HG03558 (cell line): ENCODE results near the gene SMCO4.

Source experiments
- ATAC-seq: cut with Tn5 transposase; IDR thresholded peaks from one replicate; pipeline ENCODE4 v1.9.1; 2021; ENCODE audit warnings: moderate number of reproducible peaks; ENCODE audit not compliant: unreplicated experiment; ENCODE audit errors: extremely low read depth

The SMCO4 gene

DNA sequence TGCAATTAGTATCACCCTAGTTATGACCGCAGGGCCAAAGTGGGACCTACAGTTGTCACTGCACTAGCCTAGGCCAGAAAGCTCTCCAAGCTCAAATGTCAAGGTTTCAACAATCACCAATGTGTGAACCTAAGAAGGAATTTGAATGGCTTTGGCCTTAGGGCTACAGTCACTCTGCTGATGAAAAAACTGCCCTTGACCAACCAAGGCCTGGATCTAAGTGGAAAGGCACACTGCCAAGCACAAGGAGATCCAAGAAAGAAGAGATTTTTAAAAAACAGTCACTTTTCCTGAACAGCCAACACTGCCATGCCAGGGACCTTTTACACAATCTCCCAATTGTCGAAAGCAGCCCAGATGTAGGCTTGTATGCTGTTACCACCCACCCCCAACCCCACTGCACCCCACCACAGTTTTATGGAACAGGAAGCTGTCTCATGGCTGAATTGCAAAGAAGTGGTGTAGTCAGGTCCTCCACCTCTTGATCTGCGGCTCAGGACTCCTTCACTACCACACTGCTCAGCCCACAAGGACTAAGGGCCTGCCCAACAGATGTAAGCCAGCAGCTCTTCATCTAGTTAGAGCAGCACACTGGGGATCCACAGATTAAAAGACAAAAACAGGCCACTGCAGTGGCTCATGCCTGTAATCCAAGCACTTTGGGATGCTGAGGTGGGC lies 32.9 kb downstream of the SMCO4 start:
- ATAC-seq = no peak

DNA sequence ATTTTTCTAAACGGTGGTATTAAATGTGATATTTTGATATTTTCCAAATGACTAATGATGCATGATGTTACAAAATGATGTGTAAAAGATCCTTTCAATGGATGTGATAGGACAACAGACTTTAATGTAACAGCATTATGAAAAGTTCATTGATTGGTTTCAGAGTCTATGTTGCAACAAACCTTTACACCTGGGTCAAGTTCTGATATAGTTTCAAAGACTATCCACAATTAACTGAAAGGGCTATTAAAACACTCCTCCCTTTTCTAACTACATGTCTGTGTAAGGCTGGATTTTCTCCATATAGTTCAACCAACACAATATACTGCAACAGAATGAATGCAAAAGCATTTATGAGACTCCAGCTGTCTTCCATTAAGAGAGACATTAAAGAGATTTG lies 35.7 kb downstream of the SMCO4 start:
- no peak for ATAC-seq

DNA sequence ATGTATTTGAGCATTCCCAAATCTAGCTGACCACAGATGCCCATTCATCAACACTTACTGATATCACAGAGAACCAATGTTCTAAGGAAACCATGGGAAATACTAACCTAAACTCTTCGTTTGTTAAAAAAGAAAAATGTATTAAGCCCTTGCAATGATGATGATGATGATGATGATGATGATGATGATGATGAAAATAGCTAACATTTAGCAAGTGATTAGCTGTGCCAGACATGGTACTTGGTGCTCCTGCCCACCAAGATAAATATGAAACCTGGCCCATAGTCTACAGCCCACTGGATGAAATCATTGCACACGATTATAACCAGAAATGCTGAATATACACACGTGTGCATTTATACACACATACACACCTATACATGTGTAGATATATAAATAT lies 37.5 kb downstream of the SMCO4 start:
- ATAC-seq = no peak

DNA sequence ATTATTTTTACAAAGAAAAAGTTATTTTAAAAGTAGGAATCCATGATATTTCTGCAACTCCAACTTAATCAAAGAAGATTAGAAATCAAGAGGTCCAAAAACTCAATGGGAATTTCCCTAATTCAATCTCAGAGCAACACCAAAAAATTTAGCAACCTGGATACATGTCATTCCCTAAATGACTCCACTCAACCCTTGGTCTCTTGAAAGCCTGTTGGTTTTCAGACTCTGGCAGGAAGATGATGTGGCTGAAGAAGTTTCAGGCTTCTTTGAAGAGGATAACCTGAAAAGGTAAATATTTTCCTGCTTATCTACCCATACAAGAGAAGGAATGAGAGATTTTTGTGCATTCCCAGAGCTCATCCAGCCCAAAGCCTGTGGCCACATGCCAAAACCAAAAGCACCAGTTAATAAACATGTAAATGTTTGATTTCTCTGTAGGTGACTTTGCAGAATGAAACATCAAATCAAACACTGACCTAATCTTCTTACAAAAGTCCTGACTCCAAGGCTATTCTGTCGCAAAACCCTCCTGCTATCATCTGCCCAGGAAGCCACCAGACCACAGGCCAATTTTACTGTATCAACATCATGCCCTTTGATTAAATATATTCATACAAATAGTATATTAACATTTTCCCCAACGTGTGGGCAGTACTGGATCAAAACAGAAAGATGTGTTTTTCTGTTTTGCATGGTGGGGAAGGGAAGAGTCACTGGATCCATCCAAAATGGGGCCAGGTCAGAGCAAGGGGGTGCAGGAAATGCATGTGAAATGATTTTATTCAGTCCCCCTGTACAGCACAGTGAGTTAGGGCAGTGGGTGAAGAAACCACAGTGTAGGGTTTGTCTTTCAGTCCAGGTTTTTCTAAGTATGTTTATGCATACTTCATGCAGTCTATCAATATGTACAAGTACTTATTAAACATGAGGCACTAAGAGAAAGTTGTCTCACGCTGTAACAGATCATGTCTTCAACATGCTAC lies 38.8 kb downstream of the SMCO4 start:
- ATAC-seq = no peak

DNA sequence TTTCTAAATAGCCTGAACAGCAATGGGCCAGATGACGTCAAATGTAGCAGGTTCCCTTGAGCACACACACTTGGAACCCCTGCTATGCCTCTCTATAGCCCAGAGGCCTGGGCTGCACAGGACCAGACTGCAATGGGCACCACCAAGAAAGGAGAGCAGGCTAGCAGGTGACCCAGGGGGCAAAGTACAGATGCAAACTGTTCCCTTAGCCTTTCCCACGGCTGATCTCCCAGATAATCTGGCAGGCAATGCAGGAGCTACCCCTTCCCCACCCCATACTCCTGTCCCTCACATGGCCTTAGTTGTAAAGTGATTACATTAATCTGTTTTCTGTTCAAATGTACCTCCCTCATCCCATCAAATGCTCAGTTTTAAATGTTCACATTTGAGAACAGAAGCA lies 41.3 kb downstream of the SMCO4 start:
- no peak for ATAC-seq

DNA sequence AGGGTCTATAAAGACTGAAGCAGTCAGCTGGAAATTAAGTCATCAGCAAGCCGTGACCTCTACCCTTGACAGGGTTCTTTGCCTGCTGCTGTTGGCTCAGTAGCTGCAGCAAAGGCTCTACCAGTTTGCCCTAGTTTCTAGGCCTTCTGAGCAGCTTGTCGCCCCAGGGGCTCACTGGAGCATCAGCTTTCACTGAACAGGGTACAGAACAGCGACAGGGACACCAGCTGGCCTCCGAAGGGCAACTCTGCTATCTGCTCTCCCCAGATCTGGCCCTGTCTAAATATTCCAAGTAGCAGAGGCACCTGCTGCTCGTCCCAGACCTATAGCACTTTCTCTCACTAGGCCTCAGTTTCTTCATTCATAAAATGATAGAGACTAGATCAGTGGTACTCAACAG lies 42.4 kb downstream of the SMCO4 start:
- ATAC-seq = no peak

DNA sequence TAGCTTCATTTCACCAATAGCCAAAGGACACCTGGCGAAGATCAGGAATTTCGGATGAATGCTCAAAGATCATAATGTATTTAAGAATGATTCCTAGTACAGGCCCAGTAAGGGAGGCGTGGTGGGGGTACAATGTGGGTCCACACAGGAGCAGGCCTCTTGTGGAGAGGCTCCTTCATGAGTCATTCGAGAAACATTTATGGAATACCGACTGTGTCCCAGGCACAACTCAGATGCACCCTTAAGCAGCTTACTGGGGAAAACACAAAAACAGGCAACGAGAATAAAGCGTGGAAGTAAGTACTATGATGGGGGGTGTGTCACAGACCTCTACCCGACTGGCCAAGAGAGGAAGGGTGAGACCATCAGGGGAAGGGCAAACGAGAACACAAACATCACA lies 44.5 kb downstream of the SMCO4 start:
- no peak for ATAC-seq

DNA sequence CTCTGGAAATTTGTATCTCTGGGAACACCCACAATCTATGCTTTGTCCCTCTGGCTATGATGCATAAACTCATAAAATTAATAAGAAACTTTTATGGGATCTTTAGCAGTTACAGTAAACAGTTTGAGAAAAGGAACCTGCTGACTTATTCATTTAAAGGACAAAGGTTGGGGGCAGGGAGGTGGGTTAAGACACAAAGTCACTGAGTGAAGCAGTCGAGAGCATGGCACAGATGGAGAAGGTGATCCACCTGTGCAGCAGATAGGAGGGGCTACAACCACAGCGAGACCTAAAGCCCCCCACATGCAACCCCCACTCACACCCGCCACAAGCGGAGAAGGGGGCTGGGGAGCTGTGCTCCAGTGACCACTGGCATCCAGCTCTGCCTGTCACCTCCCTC lies 45.0 kb downstream of the SMCO4 start:
- ATAC-seq = no peak

DNA sequence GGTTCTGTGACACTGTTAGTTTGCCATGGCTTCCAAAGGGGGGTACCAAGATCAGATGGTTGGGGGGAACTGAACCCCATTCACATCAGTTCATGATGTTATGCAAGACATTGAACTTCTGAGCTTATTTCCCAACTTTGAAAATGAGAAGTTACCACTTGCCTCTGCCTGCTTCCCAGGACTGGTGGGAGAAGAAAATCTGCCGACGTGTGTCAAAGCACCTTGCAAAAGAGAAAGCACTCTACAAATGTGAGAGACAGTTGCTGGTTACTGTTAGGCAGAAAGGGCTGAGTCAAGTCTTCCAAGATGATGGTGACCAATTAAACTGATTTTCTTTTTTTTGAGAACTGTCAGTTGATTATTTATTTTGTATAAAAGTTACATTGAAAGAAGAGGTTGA lies 45.6 kb downstream of the SMCO4 start:
- ATAC-seq = no peak

DNA sequence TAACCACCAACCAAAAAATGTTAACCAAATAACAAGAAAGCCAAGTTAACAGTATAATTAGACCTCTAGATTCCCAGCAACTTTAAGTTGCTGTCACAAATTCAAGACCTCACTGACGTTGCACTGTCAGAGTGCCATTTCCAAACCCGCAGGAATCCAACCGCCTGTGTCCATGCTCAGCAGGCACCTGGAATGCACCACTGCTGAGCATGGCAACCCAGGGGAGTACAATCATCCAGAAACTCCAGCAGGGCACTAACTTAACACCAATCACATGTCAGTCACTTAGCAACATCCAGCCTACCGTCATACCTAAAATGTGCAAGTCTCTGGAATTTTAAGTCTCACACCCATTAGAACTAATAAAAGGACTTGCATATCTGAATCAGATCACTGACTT lies 48.8 kb downstream of the SMCO4 start:
- ATAC-seq = no peak

DNA sequence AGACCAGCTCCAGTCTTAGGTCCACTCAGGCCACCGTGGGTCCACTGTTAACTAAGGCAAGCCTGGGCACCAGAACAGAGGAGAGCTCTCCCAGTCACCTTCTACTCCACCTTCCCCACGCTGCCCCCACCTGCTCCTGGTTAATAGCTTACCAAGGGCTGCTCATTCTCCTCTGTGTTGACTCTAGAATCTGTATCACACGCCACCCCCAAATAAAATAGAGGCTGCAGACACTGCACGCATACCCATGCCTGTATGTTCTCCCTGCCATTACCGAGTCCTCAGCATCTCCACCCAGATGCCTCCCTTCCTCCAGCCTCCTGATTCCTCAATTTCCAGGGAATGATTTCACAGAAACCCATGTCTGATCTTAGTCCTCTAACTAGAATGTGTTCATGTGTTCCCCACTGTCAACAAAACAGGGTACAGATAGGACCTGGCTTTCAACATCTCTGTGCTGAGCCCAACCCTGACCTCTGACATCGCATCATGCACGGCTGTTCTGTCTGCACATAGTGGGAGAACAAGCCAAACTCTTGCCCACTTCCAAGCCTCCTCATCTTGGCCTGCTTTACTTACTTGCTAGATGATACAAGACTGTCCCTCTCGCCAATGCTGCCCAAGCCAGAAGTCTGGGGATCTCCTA lies 49.8 kb downstream of the SMCO4 start:
- no peak for ATAC-seq

DNA sequence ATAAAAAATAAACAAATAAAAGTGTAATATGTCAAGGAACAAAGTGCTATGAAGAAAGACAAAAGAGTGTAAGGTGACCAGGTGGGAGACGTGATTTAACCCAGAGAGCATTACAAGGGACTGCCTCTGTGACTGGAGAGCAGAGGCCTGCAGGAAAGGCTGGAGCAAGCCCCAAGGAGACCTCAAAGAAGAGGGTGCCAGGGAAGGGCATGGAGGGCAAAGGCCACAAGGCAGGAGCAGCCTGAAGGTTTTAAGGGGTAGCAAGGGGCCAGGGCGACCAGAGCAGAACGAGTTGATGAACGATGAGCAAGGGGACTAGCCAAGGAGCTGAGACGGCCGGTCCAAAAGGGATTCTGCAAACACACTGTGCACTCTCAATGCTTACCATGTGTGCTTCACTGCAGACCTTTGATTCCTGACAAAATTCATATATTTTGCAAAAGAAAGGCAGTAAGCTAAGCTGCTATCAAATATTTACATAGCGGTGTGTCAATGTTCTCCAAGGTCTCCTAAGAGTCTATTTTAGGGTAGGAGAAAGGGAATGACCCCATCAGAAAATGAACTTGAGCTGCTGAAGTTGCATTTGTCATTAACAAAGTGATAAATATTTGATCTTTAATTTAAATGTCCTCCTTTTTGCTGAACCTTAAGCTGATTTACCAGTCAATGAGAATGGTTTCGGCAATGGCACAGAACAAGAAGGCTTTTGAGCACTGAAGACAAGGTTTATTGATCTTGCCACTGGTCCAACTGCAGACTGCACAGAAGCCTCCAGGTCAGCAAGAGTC lies 50.5 kb downstream of the SMCO4 start:
- no peak for ATAC-seq

DNA sequence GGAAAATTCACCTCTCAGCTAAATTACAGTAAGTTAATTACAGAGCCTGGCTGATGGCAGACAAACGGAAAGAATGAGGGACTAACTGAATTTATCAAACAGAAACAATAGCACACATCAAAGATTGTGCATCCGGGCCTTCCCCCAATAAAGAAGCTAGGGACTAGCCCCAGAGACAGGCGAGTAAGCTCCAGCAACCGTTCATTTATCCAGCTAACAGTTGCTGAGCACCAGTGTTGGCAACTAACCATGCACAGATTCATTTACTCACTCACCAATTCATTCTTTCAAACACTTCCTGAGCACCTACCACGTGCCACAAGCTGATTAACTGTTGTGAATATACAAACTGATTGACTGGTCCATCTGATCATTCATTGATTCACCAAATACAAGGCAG lies 51.2 kb downstream of the SMCO4 start:
- ATAC-seq = no peak

DNA sequence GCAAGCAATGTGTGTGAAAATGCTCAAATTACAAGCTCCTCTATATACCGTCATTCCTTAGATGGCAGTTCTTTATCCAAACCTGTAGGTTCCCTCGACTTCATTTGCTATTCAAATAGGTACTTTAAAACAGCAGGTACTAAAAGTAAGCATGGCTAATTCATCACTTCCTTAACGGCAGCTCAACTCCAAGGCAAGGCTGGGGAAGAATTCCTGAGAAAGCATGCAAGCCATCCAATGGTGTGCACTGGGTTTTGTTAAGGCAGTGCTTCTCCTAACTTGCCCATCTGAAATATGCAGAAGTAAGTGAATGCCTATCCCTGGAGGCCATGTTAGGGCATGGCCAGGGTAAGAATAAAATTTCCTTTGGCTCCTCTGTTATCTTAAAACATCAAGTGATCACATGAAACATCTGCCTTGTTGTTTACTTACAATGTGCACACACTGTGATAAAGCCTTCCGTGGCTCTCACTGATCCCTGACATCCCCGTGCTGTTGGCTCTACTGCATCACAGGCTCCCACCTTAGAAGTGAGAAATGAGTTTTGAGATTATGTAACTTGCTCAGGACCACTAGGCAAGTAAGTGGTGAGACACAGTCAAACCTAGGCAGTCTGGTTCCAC lies 52.1 kb downstream of the SMCO4 start:
- no peak for ATAC-seq

DNA sequence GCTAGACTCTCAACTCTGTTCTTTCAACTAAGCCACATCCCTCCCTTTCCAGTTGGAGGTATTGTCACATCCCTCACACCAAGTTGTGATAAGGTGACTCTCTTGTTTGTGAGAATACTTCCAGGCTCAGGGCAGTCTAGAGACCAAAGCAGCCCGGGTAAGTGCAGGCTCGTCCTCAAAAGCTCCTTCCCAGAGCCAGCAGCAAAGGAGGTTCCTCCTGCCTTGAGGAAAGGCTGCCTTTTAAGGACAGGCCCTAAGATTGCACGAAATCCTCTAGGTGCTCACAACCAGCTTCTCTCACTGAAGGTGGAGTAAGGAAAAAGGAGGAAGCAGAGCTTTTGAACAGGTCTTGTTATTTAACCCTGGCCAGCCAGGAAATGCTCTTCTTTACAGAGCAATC lies 53.4 kb downstream of the SMCO4 start:
- no peak for ATAC-seq

DNA sequence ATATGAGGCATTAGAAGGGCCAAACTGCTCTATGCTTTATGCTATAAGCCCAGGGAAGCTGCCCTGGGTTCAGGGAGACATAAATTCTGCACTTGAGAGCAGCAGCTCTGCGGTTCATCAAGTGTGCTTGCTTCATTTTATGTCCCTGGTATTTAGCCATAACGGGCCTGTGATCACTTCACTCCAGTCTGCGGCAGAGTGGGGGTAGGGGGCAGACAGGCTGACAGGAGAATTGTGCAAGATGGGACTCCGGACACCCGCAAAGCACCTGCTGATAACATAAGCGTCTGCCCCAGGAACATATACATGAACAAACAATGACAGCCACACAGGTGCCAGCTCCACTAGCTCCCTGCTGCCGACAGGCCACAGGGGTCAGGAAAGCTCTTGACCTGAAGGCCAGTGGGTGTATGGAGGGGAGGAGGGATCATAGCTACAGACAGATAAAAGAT lies 56.1 kb downstream of the SMCO4 start:
- ATAC-seq = no peak

DNA sequence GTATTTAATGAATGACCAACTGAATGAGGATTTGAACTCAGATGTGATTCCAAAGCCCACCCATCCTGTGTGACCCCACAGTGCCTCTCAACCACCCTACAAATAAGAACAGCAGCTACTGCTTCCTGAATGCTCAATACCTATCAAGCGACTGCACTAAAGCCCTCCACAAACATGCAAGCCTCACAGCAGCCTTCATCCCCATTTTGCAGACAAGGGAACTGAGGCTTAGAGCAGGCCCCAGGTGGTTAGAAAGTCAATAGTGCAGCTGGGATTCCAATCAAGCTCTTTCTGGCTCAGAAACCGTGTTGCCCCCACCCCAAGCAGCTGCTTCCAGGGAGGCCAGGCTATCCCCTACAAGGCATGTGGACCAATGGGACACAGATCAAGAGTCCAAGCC lies 57.2 kb downstream of the SMCO4 start:
- ATAC-seq = no peak

DNA sequence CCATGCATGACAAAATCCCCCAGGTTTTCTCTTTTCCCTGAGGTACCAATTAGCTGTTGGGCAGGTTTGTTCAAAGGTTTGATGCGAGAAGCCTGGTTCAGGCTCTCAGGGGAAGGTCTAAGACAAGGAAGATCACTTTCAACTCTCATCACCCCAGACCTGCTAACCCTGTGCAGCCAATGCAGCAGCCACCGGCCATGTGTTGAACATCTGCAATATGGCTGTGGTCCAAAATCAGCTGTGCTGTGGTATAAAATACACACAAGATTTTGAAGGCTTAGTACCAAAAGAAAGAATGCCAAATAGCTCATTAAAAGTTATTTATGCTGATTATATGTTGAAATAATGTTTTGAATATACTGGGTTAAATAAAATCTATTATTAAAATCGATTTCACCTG lies 58.5 kb downstream of the SMCO4 start:
- ATAC-seq = no peak

DNA sequence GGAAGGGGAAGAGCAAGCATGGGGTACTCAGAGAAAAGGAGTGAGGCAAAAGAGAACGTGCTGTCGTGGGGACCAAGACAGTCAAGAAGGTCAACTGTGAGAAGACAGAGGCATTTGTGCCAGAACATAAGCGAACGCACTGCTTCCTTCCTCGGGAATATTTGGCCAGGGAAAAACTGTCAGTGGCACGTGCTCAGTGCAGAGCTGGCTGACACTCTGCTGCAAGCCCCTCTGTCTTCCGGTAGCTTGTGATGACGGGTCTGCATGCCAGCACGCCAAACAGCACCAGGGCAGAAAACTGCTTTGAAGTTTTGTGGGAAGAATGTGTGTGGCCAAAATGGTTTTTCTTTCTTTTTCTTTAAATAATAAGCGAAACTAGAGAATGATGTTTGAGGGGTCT lies 60.6 kb downstream of the SMCO4 start:
- no peak for ATAC-seq

DNA sequence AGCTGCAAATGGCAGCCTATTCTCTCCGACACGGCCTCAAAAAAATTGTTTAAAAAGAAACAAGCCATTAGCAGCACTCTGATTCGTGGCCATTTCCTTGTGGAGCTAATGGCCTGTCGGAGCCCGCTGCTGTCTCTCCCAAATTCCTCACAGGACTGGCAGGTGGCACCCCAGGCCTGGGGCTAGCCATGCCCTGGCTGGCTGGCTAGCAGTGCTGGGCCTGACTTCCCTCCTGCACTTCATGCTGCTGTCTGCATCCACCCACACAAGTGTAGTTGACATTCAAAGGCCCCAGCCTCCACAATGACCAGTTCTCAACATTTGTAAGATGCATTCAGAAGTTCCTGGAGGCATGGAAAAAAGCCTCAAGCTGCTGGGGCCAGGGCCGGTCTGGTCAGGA lies 61.5 kb downstream of the SMCO4 start:
- no peak for ATAC-seq
